ENCODE results near the gene TRAPPC4. TPM values are rescaled to one million over a fixed set of nuclear protein-coding genes. Genes with fewer than 3 reads are reported as not detected.
"Not testable (repeated sequence)": the region's sequence is repeated elsewhere in the genome, so short reads cannot be mapped to it uniquely, and the experiment has no call there.

TRAPPC4 gene
- total and polyA plus RNA-seq, 5 donors from 2014 or later, result 82.9 to 179 (median 140) TPM

DNA sequence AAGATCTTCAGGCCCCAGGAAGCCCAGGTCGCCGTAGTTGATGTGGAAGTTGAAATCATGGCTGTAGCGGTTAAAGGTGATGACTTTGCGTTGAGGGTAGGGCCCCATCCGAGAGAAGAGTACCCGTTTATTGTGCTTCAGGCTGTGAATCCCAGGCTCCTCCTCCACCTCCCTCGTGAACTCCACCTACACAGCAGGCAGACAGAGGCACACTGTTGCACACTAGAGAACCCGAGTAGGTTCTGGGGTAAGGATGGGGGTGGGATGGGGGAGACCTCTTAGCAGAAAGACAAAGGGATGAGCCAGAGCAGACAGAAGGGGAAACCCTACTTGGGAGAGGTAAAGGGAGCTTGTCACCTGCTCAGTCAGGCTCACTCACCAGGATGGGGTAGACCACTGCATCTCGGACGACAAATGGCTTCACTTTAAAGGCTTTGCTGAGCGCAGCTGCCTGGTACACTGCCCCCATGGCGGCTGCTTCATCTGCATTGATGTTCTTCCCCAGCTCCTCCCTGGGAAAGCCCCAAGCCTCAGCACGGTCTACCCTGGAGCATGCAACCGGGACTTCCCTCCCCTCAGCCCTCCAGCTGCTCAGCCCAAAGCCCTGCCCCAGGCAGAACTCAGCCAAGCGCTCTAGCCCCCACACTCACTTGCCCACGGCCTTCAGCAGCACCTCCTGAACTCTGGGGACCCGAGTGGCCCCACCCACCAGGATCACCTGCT is 33.0 kb downstream of the TRAPPC4 start:
- Histone ChIP-seq H3K4me3 (ENCODE audit: low read depth, low read length) (no peak overlapping the region), H3K27ac (ENCODE audit: insufficient read depth, low read length, poor library complexity, severe bottlenecking) (peak overlapping the region; percentile 68), H3K27me3 (ENCODE audit: control insufficient read depth, insufficient read depth, low read length) (no peaks in the 10 kb centered on the region), H3K9me3 (ENCODE audit: control insufficient read depth in 2 of 2, low read length in 2 of 2) (no peaks in the 10 kb centered on the region), H3K4me1 (ENCODE audit: control insufficient read depth, insufficient read depth, low read length, poor library complexity, severe bottlenecking) (peaks cover 23% of the 10 kb centered on the region), H3K36me3 (ENCODE audit: control insufficient read depth, insufficient read depth, low read length) (peaks cover 75% of the 10 kb centered on the region)
- DNase-seq (peak in 2 of 3 donors; percentile 25 to 37), ATAC-seq (ENCODE audit: low read depth in 2 of 2) (peak; percentile 20 to 23)
- Mint-ChIP-seq H3K27ac (peak overlapping the region; percentile 78 to 83 (median 80)), H3K27me3 (no peaks in the 10 kb centered on the region), H3K36me3 (peaks cover 51% of the 10 kb centered on the region), H3K4me3 (peak overlapping the region in 3 of 4 donors; percentile 8 to 68 (median 61)), H3K9me3 (no peaks in the 10 kb centered on the region), H3K4me1 (peaks cover 6 to 46% (median 18%) of the 10 kb centered on the region in 4 donors)

DNA sequence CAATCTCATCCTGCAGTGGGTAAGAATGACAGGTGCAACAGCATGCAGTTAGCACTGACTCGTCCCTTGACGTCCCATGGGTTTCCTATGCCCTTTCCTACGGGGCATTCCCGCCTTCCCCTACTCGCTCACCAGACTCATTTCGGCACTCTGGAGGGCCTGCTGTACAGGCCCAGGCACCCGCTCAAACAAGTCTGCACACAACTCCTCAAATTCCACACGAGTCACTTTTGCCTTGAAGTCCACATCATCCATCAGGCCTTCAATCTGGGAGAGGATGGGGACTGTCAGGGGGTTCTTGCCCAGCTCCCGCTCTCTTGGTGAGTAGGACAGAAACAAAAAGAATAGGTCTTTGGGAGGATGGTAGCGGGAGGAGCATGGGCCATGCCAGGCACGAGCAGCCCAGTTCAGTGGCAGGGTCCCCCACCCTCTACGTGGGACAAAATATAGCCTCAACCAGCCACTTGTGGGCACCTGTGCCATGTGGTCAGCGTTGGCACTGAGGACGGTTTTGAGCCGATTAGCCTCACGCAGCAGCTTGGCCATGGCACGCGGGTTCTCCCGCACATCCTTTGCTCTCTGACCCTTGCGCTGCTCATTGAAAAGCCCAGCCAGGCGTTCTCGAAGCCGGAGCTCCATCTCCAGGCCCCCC is 33.7 kb downstream of the TRAPPC4 start:
- H3K4me1 ChIP-seq (ENCODE audit: control insufficient read depth, insufficient read depth, low read length, poor library complexity, severe bottlenecking), result peaks cover 24% of the 10 kb centered on the region
- ATAC-seq (ENCODE audit: low read depth in 2 of 2) (no peak), DNase-seq (no peak)
- peaks cover 6 to 48% (median 21%) of the 10 kb centered on the region in 4 donors for H3K4me1 Mint-ChIP-seq
- H3K4me3 ChIP-seq (ENCODE audit: low read depth, low read length), result no peak overlapping the region
- H3K36me3 ChIP-seq (ENCODE audit: control insufficient read depth, insufficient read depth, low read length), result peaks cover 70% of the 10 kb centered on the region
- peak overlapping the region; percentile 68 for H3K27ac ChIP-seq (ENCODE audit: insufficient read depth, low read length, poor library complexity, severe bottlenecking)
- H3K9me3 Mint-ChIP-seq, result no peaks in the 10 kb centered on the region
- H3K27ac Mint-ChIP-seq, result peak overlapping the region; percentile 37 to 80 (median 78)
- no peaks in the 10 kb centered on the region for H3K27me3 Mint-ChIP-seq
- peaks cover 48% of the 10 kb centered on the region for H3K36me3 Mint-ChIP-seq
- H3K4me3 Mint-ChIP-seq, result peak overlapping the region in 2 of 4 donors; percentile 61 to 68
- H3K27me3 ChIP-seq (ENCODE audit: control insufficient read depth, insufficient read depth, low read length), result no peaks in the 10 kb centered on the region
- no peaks in the 10 kb centered on the region for H3K9me3 ChIP-seq (ENCODE audit: control insufficient read depth in 2 of 2, low read length in 2 of 2)

DNA sequence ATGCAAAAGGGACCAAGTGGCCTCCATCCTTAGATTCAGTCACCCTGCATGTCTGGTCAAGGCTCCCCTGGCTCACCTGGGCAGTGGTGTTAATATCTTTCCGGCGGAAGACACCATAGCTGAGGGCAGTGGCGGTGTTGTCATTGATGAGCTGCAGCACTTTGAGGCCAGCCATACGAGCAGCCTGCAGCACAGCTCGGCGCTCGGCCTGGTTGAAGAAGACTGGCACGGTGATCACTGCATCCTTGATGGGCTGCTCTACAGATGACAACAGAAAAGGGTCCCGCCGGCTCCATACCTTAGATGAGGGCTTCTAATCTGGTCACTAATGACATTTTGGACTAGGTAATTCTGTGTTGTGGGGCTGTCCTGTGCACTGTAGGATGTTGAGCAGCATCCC is 35.9 kb downstream of the TRAPPC4 start:
- no peak overlapping the region for H3K4me3 ChIP-seq (ENCODE audit: low read depth, low read length)
- ATAC-seq (ENCODE audit: low read depth in 2 of 2) (no peak), DNase-seq (no peak)
- Mint-ChIP-seq H3K27ac (no peak overlapping the region), H3K4me3 (peak overlapping the region; percentile 63 to 97 (median 70)), H3K4me1 (peaks cover 6 to 60% (median 28%) of the 10 kb centered on the region in 4 donors), H3K36me3 (peaks cover 38% of the 10 kb centered on the region), H3K27me3 (no peaks in the 10 kb centered on the region), H3K9me3 (no peaks in the 10 kb centered on the region)
- no peaks in the 10 kb centered on the region for H3K27me3 ChIP-seq (ENCODE audit: control insufficient read depth, insufficient read depth, low read length)
- H3K9me3 ChIP-seq (ENCODE audit: control insufficient read depth in 2 of 2, low read length in 2 of 2), result no peaks in the 10 kb centered on the region
- H3K36me3 ChIP-seq (ENCODE audit: control insufficient read depth, insufficient read depth, low read length), result peaks cover 48% of the 10 kb centered on the region
- no peak overlapping the region for H3K27ac ChIP-seq (ENCODE audit: insufficient read depth, low read length, poor library complexity, severe bottlenecking)
- peaks cover 34% of the 10 kb centered on the region for H3K4me1 ChIP-seq (ENCODE audit: control insufficient read depth, insufficient read depth, low read length, poor library complexity, severe bottlenecking)

DNA sequence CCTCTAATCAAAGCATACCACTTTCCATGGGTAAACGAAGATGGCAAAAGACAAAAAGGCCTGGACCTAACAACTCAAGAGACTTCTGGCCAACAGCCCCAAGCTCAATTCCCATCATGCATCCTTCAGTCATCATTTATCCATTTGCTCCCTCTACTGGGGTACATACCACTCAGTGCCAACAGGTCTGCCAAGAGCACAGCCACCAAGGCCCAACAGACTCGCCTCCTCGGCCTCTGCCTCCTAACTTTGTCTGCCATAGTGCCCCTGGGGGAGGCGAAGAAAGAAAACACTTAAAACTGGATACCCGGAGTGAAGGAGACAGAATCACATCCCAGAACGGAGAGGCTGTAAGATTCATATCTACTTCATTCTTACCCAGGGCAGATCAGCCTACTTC is 37.3 kb downstream of the TRAPPC4 start:
- ATAC-seq (ENCODE audit: low read depth in 2 of 2), result no peak
- Histone ChIP-seq H3K27me3 (ENCODE audit: control insufficient read depth, insufficient read depth, low read length) (no peaks in the 10 kb centered on the region), H3K9me3 (ENCODE audit: control insufficient read depth in 2 of 2, low read length in 2 of 2) (no peaks in the 10 kb centered on the region), H3K36me3 (ENCODE audit: control insufficient read depth, insufficient read depth, low read length) (peaks cover 42% of the 10 kb centered on the region), H3K27ac (ENCODE audit: insufficient read depth, low read length, poor library complexity, severe bottlenecking) (peak overlapping the region; percentile 92), H3K4me3 (ENCODE audit: low read depth, low read length) (peak overlapping the region; percentile 77), H3K4me1 (ENCODE audit: control insufficient read depth, insufficient read depth, low read length, poor library complexity, severe bottlenecking) (peaks cover 32% of the 10 kb centered on the region)
- Mint-ChIP-seq H3K4me3 (peak overlapping the region; percentile 86 to 98 (median 95)), H3K9me3 (no peaks in the 10 kb centered on the region), H3K4me1 (peaks cover 6 to 58% (median 26%) of the 10 kb centered on the region in 4 donors), H3K36me3 (peaks cover 29% of the 10 kb centered on the region), H3K27ac (peak overlapping the region; percentile 90 to 97 (median 94)), H3K27me3 (no peaks in the 10 kb centered on the region)
- peak in 1 of 3 donors; percentile 55 for DNase-seq

DNA sequence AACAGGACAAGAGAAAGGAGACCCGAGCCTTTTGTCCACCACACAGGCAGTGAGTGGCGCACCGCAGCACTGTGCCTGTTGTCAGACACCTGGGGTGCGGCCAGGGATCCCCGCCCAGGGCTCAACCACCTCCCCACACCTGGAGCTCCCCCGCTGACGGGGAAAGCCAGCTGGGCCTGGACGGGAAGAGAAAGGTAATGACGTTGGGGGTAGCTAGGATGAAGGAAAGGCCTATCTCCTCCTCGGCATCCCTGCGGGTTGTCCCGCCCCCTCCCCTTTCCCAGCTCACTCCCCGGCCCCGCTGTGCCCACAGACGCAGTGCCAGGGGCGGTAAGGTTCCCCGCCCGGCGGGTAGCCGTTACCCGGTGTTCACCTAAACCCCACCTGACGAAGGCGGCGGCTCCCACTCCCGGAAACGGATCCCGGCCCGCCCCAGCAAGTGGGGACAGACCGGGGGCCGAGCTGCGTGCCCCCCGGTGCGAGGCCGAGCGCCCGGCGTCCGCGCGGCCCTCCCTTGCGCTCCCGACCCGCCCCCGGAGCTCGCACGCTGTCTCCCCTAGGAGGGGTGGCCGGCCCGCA is 37.9 kb downstream of the TRAPPC4 start:
- H3K27me3 ChIP-seq (ENCODE audit: control insufficient read depth, insufficient read depth, low read length), result no peaks in the 10 kb centered on the region
- no peaks in the 10 kb centered on the region for H3K9me3 ChIP-seq (ENCODE audit: control insufficient read depth in 2 of 2, low read length in 2 of 2)
- peaks cover 6 to 52% (median 23%) of the 10 kb centered on the region in 4 donors for H3K4me1 Mint-ChIP-seq
- DNase-seq, result peak; percentile 40 to 52 (median 48)
- no peaks in the 10 kb centered on the region for H3K9me3 Mint-ChIP-seq
- H3K27ac ChIP-seq (ENCODE audit: insufficient read depth, low read length, poor library complexity, severe bottlenecking), result peak overlapping the region; percentile 92
- peaks cover 26% of the 10 kb centered on the region for H3K4me1 ChIP-seq (ENCODE audit: control insufficient read depth, insufficient read depth, low read length, poor library complexity, severe bottlenecking)
- peak overlapping the region in 2 of 3 donors; percentile 97 for H3K27ac Mint-ChIP-seq
- no peaks in the 10 kb centered on the region for H3K27me3 Mint-ChIP-seq
- peak overlapping the region; percentile 96 to 99 (median 98) for H3K4me3 Mint-ChIP-seq
- peaks cover 37% of the 10 kb centered on the region for H3K36me3 ChIP-seq (ENCODE audit: control insufficient read depth, insufficient read depth, low read length)
- peaks cover 24% of the 10 kb centered on the region for H3K36me3 Mint-ChIP-seq
- H3K4me3 ChIP-seq (ENCODE audit: low read depth, low read length), result peak overlapping the region; percentile 77
- no peak for ATAC-seq (ENCODE audit: low read depth in 2 of 2)

DNA sequence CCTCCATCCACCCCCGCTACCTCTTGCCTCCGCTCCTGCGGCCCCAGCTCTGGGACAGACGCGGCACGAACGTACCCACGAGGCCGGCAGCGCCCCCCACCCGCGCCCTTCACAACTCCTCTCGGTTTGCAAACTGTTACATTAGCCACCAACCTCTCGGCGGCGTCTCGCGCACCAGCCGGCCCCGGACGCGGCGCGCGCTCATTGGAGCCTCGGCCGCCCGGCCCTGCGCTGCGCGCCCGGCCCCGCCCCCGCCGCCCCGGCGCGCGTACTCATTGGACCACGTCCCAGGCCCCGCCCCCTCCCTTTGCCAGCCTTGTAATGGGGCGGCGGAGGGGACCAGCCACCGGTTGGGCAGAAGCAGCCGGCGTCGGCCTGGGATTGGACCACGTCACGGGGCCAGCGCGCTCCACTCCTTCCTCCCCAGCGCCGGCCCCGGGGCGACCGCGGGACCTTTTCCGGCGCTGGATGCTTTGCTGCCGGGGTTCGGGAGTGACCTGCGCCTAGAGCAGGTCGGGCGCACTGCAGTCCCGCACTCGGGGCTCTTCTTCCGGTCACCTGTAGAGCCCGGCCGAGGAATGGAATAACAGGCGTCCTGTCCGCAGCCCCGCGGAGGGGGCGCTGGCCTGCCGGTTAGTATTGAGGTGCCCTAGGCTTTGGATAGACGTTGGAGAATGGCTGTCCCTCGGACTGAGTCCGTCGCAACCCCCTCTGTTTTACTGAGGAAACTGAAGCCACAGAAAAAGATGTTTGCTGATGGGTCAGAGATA is 38.6 kb downstream of the TRAPPC4 start, which contains the start of gene HYOU1:
HYOU1 (minus strand) TSS at position 206 of the 770 bp plus-strand sequence. CDS start 1,045 bp downstream, outside the sequence.
- peaks cover 30% of the 10 kb centered on the region for H3K36me3 ChIP-seq (ENCODE audit: control insufficient read depth, insufficient read depth, low read length)
- H3K4me3 ChIP-seq (ENCODE audit: low read depth, low read length), result peak within 1 kb of the TSS; percentile 89
- H3K4me1 Mint-ChIP-seq, result peaks cover 6 to 46% (median 22%) of the 10 kb centered on the region in 4 donors
- peak within 1 kb of the TSS; percentile 92 for H3K27ac ChIP-seq (ENCODE audit: insufficient read depth, low read length, poor library complexity, severe bottlenecking)
- no peaks in the 10 kb centered on the region for H3K27me3 ChIP-seq (ENCODE audit: control insufficient read depth, insufficient read depth, low read length)
- ATAC-seq (ENCODE audit: low read depth in 2 of 2) (peak; percentile 95), DNase-seq (peak; percentile 98)
- no peaks in the 10 kb centered on the region for H3K9me3 ChIP-seq (ENCODE audit: control insufficient read depth in 2 of 2, low read length in 2 of 2)
- H3K36me3 Mint-ChIP-seq, result peaks cover 24% of the 10 kb centered on the region
- peak within 1 kb of the TSS; percentile 97 to 98 (median 97) for H3K27ac Mint-ChIP-seq
- no peaks in the 10 kb centered on the region for H3K9me3 Mint-ChIP-seq
- peak within 1 kb of the TSS; percentile 96 to 99 (median 98) for H3K4me3 Mint-ChIP-seq
- H3K4me1 ChIP-seq (ENCODE audit: control insufficient read depth, insufficient read depth, low read length, poor library complexity, severe bottlenecking), result peaks cover 19% of the 10 kb centered on the region
- no peaks in the 10 kb centered on the region for H3K27me3 Mint-ChIP-seq

DNA sequence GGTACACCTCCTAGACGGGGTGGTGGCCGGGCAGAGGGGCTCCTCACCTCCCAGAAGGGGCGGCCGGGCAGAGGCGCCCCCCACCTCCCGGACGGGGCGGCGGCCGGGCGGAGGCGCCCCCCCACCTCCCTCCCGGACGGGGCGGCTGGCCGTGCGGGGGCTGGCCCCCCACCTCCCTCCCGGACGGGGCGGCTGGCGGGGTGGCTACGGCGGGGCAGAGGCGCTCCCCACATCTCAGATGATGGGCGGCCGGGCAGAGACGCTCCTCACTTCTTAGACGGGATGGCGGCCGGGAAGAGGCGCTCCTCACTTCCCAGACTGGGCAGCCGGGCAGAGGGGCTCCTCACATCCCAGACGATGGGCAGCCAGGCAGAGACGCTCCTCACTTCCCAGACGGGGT is 40.6 kb downstream of the TRAPPC4 start:
- Histone ChIP-seq H3K4me1 (ENCODE audit: control insufficient read depth, insufficient read depth, low read length, poor library complexity, severe bottlenecking) (peaks cover 18% of the 10 kb centered on the region), H3K36me3 (ENCODE audit: control insufficient read depth, insufficient read depth, low read length) (peaks cover 11% of the 10 kb centered on the region)
- not testable (repeated sequence) for H3K27me3 Mint-ChIP-seq; H3K27ac Mint-ChIP-seq; H3K4me3 Mint-ChIP-seq; H3K4me3 ChIP-seq (ENCODE audit: low read depth, low read length); H3K9me3 Mint-ChIP-seq; H3K27me3 ChIP-seq (ENCODE audit: control insufficient read depth, insufficient read depth, low read length); ATAC-seq (ENCODE audit: low read depth in 2 of 2); DNase-seq; H3K9me3 ChIP-seq (ENCODE audit: control insufficient read depth in 2 of 2, low read length in 2 of 2); H3K27ac ChIP-seq (ENCODE audit: insufficient read depth, low read length, poor library complexity, severe bottlenecking)
- Mint-ChIP-seq H3K36me3 (peaks cover 10% of the 10 kb centered on the region), H3K4me1 (peaks cover 6 to 36% (median 22%) of the 10 kb centered on the region in 4 donors)

Measured in CD4-positive, CD25-positive, alpha-beta regulatory T cell (primary cell).